Endothelial cell of umbilical vein (primary cell): Measurements from ENCODE around the gene ZBTB44.

Experiments used
- EZH2 ChIP-seq: IDR thresholded peaks from 2 replicates; pipeline ENCODE4 v1.6.1; 2012; ENCODE audit warnings: borderline replicate concordance, low read depth, mild to moderate bottlenecking, moderate library complexity, low read length, inconsistent platforms; ENCODE audit not compliant: severe bottlenecking
- FOS ChIP-seq: IDR thresholded peaks from 2 replicates; pipeline ENCODE4 v1.6.1; 2011; ENCODE audit warnings: mild to moderate bottlenecking, low read length, moderate library complexity, borderline replicate concordance; ENCODE audit not compliant: insufficient read depth
- MYC ChIP-seq: IDR thresholded peaks from one replicate; pipeline ENCODE4 v1.6.1; 2011; ENCODE audit warnings: mild to moderate bottlenecking, low read depth, low read length
- POLR2A ChIP-seq: IDR thresholded peaks from 2 replicates; pipeline ENCODE4 v1.6.1; 2012; ENCODE audit warnings: low read depth, mild to moderate bottlenecking, control low read depth, low read length
- POLR2AphosphoS5 ChIP-seq: IDR thresholded peaks from 2 replicates; pipeline ENCODE4 v1.6.1; 2012; ENCODE audit warnings: low read depth, mild to moderate bottlenecking, control low read depth, low read length, moderate library complexity; ENCODE audit not compliant: insufficient read depth
- TF ChIP-seq, protein P1 (sequence below), 2 donors: IDR thresholded peaks; 1 replicate in 1 of 2; 2 replicates in 1 of 2; pipeline ENCODE4 v1.5.1; 2011; ENCODE audit warnings: low read length in 2 of 2, mild to moderate bottlenecking in 2 of 2, moderate library complexity in 2 of 2, control low read depth in 1 of 2, inconsistent platforms in 1 of 2, low read depth in 1 of 2; ENCODE audit not compliant: insufficient read depth in 1 of 2; ENCODE audit errors: extremely low read depth in 1 of 2
- TF ChIP-seq, protein P2 (sequence below): IDR thresholded peaks from 2 replicates; pipeline ENCODE4 v1.6.1; 2011; ENCODE audit not compliant: insufficient read depth, insufficient read length

DNA sequence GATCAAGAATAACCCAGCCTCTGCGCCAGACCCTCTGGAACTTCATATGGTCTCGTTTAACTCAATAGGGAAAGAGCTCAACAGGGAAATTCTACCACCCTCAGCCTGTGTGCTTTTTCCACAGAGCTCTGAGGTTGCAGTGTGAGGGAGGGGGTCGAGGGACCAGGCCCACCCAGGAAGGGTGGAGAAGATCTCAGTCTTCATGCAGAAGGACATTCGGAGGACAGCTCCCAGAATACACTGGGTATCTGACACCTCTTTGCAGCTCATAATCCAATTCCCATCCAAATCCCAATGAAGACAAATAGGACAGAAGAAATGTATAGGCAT, 98.5 kb downstream of the ZBTB44 start:
- no peak for TF ChIP-seq POLR2AphosphoS5
- no peak for TF ChIP-seq EZH2
- TF ChIP-seq, protein P1, sequence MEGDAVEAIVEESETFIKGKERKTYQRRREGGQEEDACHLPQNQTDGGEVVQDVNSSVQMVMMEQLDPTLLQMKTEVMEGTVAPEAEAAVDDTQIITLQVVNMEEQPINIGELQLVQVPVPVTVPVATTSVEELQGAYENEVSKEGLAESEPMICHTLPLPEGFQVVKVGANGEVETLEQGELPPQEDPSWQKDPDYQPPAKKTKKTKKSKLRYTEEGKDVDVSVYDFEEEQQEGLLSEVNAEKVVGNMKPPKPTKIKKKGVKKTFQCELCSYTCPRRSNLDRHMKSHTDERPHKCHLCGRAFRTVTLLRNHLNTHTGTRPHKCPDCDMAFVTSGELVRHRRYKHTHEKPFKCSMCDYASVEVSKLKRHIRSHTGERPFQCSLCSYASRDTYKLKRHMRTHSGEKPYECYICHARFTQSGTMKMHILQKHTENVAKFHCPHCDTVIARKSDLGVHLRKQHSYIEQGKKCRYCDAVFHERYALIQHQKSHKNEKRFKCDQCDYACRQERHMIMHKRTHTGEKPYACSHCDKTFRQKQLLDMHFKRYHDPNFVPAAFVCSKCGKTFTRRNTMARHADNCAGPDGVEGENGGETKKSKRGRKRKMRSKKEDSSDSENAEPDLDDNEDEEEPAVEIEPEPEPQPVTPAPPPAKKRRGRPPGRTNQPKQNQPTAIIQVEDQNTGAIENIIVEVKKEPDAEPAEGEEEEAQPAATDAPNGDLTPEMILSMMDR (IDR thresholded peaks at IDR 0.05; ENCODE audit: extremely low read depth in 1 of 2, insufficient read depth in 1 of 2, low read depth in 1 of 2, low read length in 2 of 2), result no peak
- TF ChIP-seq FOS, result no peak
- TF ChIP-seq MYC, result no peak
- no peak for TF ChIP-seq POLR2A
- TF ChIP-seq, protein P2, sequence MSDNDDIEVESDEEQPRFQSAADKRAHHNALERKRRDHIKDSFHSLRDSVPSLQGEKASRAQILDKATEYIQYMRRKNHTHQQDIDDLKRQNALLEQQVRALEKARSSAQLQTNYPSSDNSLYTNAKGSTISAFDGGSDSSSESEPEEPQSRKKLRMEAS, result no peak
